Measurements from ENCODE around the gene NFYC. TPM values are rescaled to one million over a fixed set of nuclear protein-coding genes. Genes with fewer than 3 reads are reported as not detected.

The NFYC gene
- total RNA-seq, 5 donors from 2014 or later (not counting 1 experiment from before 2014, with no cell fraction given): 50.1 to 60.4 (median 52.9) TPM

DNA sequence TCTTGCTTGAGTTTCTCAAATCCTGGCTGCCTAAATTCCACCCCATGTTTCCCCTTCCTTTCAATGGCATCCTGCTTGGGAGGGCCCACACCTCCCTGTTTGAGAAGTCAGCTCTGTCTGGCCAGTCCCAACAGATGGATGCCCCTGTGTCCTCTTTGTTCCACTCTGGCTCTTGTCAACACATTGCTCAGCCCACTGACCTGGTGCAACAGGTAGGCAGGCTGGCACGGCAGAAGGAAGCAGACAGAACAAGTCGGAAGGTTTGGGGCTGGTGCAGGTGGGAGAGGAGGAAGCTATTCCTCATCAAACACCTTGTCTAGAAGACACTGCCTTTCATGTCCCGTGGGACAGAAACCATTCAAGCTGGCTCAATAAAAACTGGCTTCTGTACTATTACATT lies 114.7 kb downstream of the NFYC start:
- Mint-ChIP-seq H3K27me3 (no peaks in the 10 kb centered on the region), H3K36me3 (no peaks in the 10 kb centered on the region), H3K27ac (peak overlapping the region in 1 of 2 donors; percentile 31), H3K4me1 (peaks cover 25 to 34% (median 27%) of the 10 kb centered on the region in 3 donors), H3K4me3 (no peak overlapping the region), H3K9me3 (no peaks in the 10 kb centered on the region)
- Histone ChIP-seq H3K27ac (ENCODE audit: low read length) (no peak overlapping the region), H3K27me3 (replicated peaks in 1 of 2; ENCODE audit: control insufficient read depth in 2 of 2, extremely low read depth in 1 of 2, insufficient read depth in 2 of 2, low read length in 1 of 2) (no peaks in the 10 kb centered on the region), H3K4me3 (ENCODE audit: control insufficient read depth in 1 of 2, extremely low read depth in 1 of 2, low read length in 1 of 2) (no peak overlapping the region), H3K36me3 (ENCODE audit: control insufficient read depth in 2 of 2, extremely low read depth in 1 of 2, insufficient read depth in 1 of 2, low read length in 1 of 2) (no peaks in the 10 kb centered on the region), H3K4me1 (ENCODE audit: control insufficient read depth in 1 of 2, extremely low read depth in 1 of 2, insufficient read depth in 2 of 2, low read length in 2 of 2) (peaks cover 8 to 24% of the 10 kb centered on the region in 2 experiments), H3K9me3 (no peaks in the 10 kb centered on the region)
- ChIA-PET CTCF (interaction anchor here in 1 of 2 donors (0.7 kb wide), 1 partner anchor 16 kb away, joined by 3 read pairs; no protein-coding TSS in a partner anchor), POLR2A (no interaction called here)
- DNase-seq (no peak), ATAC-seq (replicated peaks in 1 of 4) (no peak)
- no CpG with 5 or more reads among the region's 3 CpGs for WGBS (ENCODE audit: insufficient coverage)

DNA sequence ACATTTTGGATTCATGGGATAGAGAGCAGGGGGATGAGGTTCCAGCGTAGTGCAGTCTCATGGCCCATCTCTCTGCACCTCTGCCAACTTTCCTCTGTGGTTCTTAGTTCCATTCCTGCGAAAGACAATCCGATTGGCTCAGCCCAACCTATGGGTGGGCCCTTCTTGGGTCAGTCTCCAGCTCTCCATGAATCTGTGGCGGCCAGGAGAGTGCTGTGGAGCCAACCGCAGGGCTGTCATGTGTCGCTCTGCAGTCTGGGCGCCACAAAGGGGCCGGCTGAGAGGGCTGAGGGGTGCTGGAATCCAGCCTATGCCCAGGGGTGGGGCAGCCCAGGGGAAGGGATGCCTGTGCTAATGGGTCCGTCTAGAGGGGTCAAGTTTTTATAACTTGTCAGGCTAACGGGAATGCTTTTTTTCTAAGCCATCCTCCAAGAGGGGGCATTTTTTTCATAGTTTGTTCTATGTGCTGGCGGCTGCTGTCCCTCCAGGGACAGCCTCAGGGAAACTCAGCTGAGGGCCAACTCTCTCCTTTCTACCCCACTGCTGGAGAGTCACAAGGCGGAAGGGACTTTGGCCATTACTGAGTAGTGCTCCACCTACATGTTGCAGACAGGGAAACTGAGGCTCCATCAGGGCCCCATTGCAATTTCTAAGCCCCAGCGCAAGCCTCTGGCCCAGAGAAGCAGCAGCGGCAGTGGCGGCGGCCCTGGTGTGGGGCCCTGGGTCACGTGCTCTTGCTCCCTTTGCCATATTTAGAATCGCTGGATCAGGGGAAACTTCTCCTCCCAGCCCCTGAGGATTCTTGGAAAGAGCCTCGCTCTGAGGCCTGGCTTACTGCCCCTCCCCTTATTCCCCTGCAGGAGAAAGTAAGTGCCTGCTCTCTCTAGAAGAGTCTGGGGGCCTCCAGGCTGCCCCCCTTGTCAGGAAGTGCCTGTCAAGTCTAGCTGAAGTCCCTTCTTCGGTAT lies 115.5 kb downstream of the NFYC start:
- POLR2A ChIA-PET: no interaction called here

GRCh38 chr1:40808002-40808401 lies 116.5 kb downstream of the NFYC start:
- H3K4me3 Mint-ChIP-seq: no peak overlapping the region
- no peaks in the 10 kb centered on the region for H3K9me3 Mint-ChIP-seq
- DNase-seq (no peak), ATAC-seq (replicated peaks in 1 of 4) (no peak)
- CTCF ChIA-PET: no interaction called here
- POLR2A ChIA-PET: no interaction called here
- peaks cover 14 to 22% (median 19%) of the 10 kb centered on the region in 3 donors for H3K4me1 Mint-ChIP-seq
- no peaks in the 10 kb centered on the region for H3K36me3 Mint-ChIP-seq
- no peaks in the 10 kb centered on the region for H3K9me3 ChIP-seq
- H3K4me3 ChIP-seq (ENCODE audit: control insufficient read depth in 1 of 2, extremely low read depth in 1 of 2, low read length in 1 of 2): no peak overlapping the region
- no peak overlapping the region for H3K27ac Mint-ChIP-seq
- H3K27ac ChIP-seq (ENCODE audit: low read length): no peak overlapping the region
- peaks cover 0 to 8% of the 10 kb centered on the region in 2 experiments for H3K4me1 ChIP-seq (ENCODE audit: control insufficient read depth in 1 of 2, extremely low read depth in 1 of 2, insufficient read depth in 2 of 2, low read length in 2 of 2)
- H3K36me3 ChIP-seq (ENCODE audit: control insufficient read depth in 2 of 2, extremely low read depth in 1 of 2, insufficient read depth in 1 of 2, low read length in 1 of 2): no peaks in the 10 kb centered on the region
- WGBS (ENCODE audit: insufficient coverage): no CpG with 5 or more reads among the region's 3 CpGs
- no peaks in the 10 kb centered on the region for H3K27me3 ChIP-seq (replicated peaks in 1 of 2; ENCODE audit: control insufficient read depth in 2 of 2, extremely low read depth in 1 of 2, insufficient read depth in 2 of 2, low read length in 1 of 2)
- H3K27me3 Mint-ChIP-seq: no peaks in the 10 kb centered on the region

More for the DNA sequence above, 115.5 kb downstream of the NFYC start:
- no peaks in the 10 kb centered on the region for H3K36me3 Mint-ChIP-seq
- no peaks in the 10 kb centered on the region for H3K36me3 ChIP-seq (ENCODE audit: control insufficient read depth in 2 of 2, extremely low read depth in 1 of 2, insufficient read depth in 1 of 2, low read length in 1 of 2)
- H3K4me1 Mint-ChIP-seq: peaks cover 18 to 27% (median 19%) of the 10 kb centered on the region in 3 donors
- H3K27ac Mint-ChIP-seq: no peak overlapping the region
- H3K27ac ChIP-seq (ENCODE audit: low read length): no peak overlapping the region
- H3K27me3 Mint-ChIP-seq: no peaks in the 10 kb centered on the region
- WGBS (ENCODE audit: insufficient coverage): 90% methylated on average over 14 of the region's 20 CpGs
- H3K4me3 ChIP-seq (ENCODE audit: control insufficient read depth in 1 of 2, extremely low read depth in 1 of 2, low read length in 1 of 2): no peak overlapping the region
- H3K9me3 Mint-ChIP-seq: no peaks in the 10 kb centered on the region
- no peaks in the 10 kb centered on the region for H3K9me3 ChIP-seq
- H3K4me3 Mint-ChIP-seq: no peak overlapping the region
- DNase-seq (no peak), ATAC-seq (replicated peaks in 1 of 4) (no peak)
- H3K27me3 ChIP-seq (replicated peaks in 1 of 2; ENCODE audit: control insufficient read depth in 2 of 2, extremely low read depth in 1 of 2, insufficient read depth in 2 of 2, low read length in 1 of 2): no peaks in the 10 kb centered on the region
- CTCF ChIA-PET: interaction anchor here in 1 of 2 donors (0.7 kb wide), 1 partner anchor 15 kb away, joined by 3 read pairs; no protein-coding TSS in a partner anchor
- peaks cover 0 to 16% of the 10 kb centered on the region in 2 experiments for H3K4me1 ChIP-seq (ENCODE audit: control insufficient read depth in 1 of 2, extremely low read depth in 1 of 2, insufficient read depth in 2 of 2, low read length in 2 of 2)

DNA sequence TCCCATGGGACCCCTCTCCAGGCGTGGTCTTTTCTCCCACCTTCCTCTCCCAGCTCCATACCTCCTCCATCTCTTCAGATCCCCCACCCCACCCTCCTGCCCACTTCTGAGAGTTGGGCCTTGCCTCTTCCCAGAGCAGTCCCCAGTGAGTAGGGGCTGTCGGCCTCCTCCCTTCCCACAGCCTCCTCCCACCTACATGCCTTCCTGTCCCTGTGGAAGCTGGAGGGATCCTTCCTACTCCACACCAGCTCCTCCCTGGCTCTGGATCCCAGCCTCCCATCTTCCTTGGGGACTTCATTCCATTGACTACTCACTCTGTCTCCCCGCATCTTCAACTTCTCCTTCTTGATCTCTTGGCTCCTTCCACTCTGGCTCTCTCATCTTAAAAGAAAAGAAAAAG lies 116.9 kb downstream of the NFYC start:
- no peak for ATAC-seq (replicated peaks in 1 of 4)
- CTCF ChIA-PET: no interaction called here
- no peak for DNase-seq
- Mint-ChIP-seq H3K4me3 (no peak overlapping the region), H3K4me1 (peaks cover 14 to 20% (median 19%) of the 10 kb centered on the region in 3 donors), H3K27ac (no peak overlapping the region), H3K36me3 (no peaks in the 10 kb centered on the region), H3K9me3 (no peaks in the 10 kb centered on the region), H3K27me3 (no peaks in the 10 kb centered on the region)
- H3K36me3 ChIP-seq (ENCODE audit: control insufficient read depth in 2 of 2, extremely low read depth in 1 of 2, insufficient read depth in 1 of 2, low read length in 1 of 2): no peaks in the 10 kb centered on the region
- no peak overlapping the region for H3K4me3 ChIP-seq (ENCODE audit: control insufficient read depth in 1 of 2, extremely low read depth in 1 of 2, low read length in 1 of 2)
- H3K4me1 ChIP-seq (ENCODE audit: control insufficient read depth in 1 of 2, extremely low read depth in 1 of 2, insufficient read depth in 2 of 2, low read length in 2 of 2): peaks cover 0 to 7% of the 10 kb centered on the region in 2 experiments
- POLR2A ChIA-PET: no interaction called here
- H3K27me3 ChIP-seq (replicated peaks in 1 of 2; ENCODE audit: control insufficient read depth in 2 of 2, extremely low read depth in 1 of 2, insufficient read depth in 2 of 2, low read length in 1 of 2): no peaks in the 10 kb centered on the region
- no peak overlapping the region for H3K27ac ChIP-seq (ENCODE audit: low read length)
- no peaks in the 10 kb centered on the region for H3K9me3 ChIP-seq
- 87% methylated on average over 3 of the region's 3 CpGs for WGBS (ENCODE audit: insufficient coverage)

GRCh38 chr1:40808909-40809308 lies 117.4 kb downstream of the NFYC start:
- Histone ChIP-seq H3K4me1 (ENCODE audit: control insufficient read depth in 1 of 2, extremely low read depth in 1 of 2, insufficient read depth in 2 of 2, low read length in 2 of 2) (peaks cover 0 to 7% of the 10 kb centered on the region in 2 experiments), H3K36me3 (ENCODE audit: control insufficient read depth in 2 of 2, extremely low read depth in 1 of 2, insufficient read depth in 1 of 2, low read length in 1 of 2) (no peaks in the 10 kb centered on the region), H3K9me3 (no peaks in the 10 kb centered on the region), H3K27me3 (replicated peaks in 1 of 2; ENCODE audit: control insufficient read depth in 2 of 2, extremely low read depth in 1 of 2, insufficient read depth in 2 of 2, low read length in 1 of 2) (no peaks in the 10 kb centered on the region), H3K27ac (ENCODE audit: low read length) (no peak overlapping the region), H3K4me3 (ENCODE audit: control insufficient read depth in 1 of 2, extremely low read depth in 1 of 2, low read length in 1 of 2) (no peak overlapping the region)
- peak overlapping the region in 1 of 2 donors; percentile 44 for H3K27ac Mint-ChIP-seq
- no peaks in the 10 kb centered on the region for H3K9me3 Mint-ChIP-seq
- ATAC-seq (replicated peaks in 1 of 4) (no peak), DNase-seq (no peak)
- H3K4me1 Mint-ChIP-seq: peaks cover 14 to 19% (median 19%) of the 10 kb centered on the region in 3 donors
- no peaks in the 10 kb centered on the region for H3K36me3 Mint-ChIP-seq
- ChIA-PET POLR2A (interaction anchor here in 1 of 2 donors (0.6 kb wide), 1 partner anchor 155 kb away, joined by 3 read pairs; no protein-coding TSS in a partner anchor), CTCF (no interaction called here)
- no peak overlapping the region for H3K4me3 Mint-ChIP-seq
- no peaks in the 10 kb centered on the region for H3K27me3 Mint-ChIP-seq
- 89% methylated on average over 6 of the region's 6 CpGs for WGBS (ENCODE audit: insufficient coverage)

DNA sequence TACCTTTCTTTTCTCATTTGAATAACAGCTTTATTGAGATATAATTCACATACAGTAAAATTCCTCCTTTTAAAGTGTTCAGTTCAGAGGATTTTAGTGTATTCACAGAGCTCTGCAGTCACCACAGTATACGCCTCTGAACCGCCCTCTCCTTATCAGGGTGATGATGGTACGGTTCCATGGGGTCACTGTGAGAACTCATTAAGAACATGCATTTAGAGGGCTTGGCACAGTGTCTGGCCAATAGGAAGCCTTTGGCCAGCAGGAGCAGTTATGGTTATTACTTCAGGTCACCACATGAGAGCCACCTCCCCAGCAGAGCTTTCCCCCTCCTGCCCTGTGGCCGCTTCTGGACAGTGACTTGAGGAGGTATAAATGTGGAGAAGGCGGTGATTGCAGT lies 119.4 kb downstream of the NFYC start:
- Mint-ChIP-seq H3K27me3 (no peaks in the 10 kb centered on the region), H3K4me3 (no peak overlapping the region), H3K27ac (no peak overlapping the region), H3K4me1 (peaks cover 14 to 19% (median 19%) of the 10 kb centered on the region in 3 donors), H3K9me3 (no peaks in the 10 kb centered on the region), H3K36me3 (no peaks in the 10 kb centered on the region)
- H3K27ac ChIP-seq (ENCODE audit: low read length): no peak overlapping the region
- no peak overlapping the region for H3K4me3 ChIP-seq (ENCODE audit: control insufficient read depth in 1 of 2, extremely low read depth in 1 of 2, low read length in 1 of 2)
- DNase-seq (no peak), ATAC-seq (replicated peaks in 1 of 4) (no peak)
- ChIA-PET CTCF (no interaction called here), POLR2A (no interaction called here)
- H3K27me3 ChIP-seq (replicated peaks in 1 of 2; ENCODE audit: control insufficient read depth in 2 of 2, extremely low read depth in 1 of 2, insufficient read depth in 2 of 2, low read length in 1 of 2): no peaks in the 10 kb centered on the region
- H3K4me1 ChIP-seq (ENCODE audit: control insufficient read depth in 1 of 2, extremely low read depth in 1 of 2, insufficient read depth in 2 of 2, low read length in 2 of 2): peaks cover 0 to 7% of the 10 kb centered on the region in 2 experiments
- WGBS (ENCODE audit: insufficient coverage): no CpG with 5 or more reads among the region's 5 CpGs
- no peaks in the 10 kb centered on the region for H3K9me3 ChIP-seq
- no peaks in the 10 kb centered on the region for H3K36me3 ChIP-seq (ENCODE audit: control insufficient read depth in 2 of 2, extremely low read depth in 1 of 2, insufficient read depth in 1 of 2, low read length in 1 of 2)

Measured in T-cell (primary cell).